HEK293 (cell line): ENCODE results near the gene B3GALT5.

Experiments used
- CTCF ChIA-PET: fragments of 350-600 bp; formaldehyde crosslinking; extraction: SDS; loops from one replicate; lab custom pipeline; 2021; ENCODE audit warnings: antibody characterized with exemption; lab: Yijun Ruan, JAX
- POLR2A ChIA-PET: fragments of 300-600 bp; formaldehyde crosslinking; extraction: SDS; loops from one replicate; lab custom pipeline; 2020; ENCODE audit warnings: antibody characterized with exemption, inconsistent platforms; lab: Yijun Ruan, JAX
- H3K27ac ChIP-seq: fragments of 200-500 bp; sonication (Bioruptor generic); 2 replicates; pipeline ENCODE4 v1.5.1; 2014; ENCODE audit warnings: low read depth, low read length, control low read depth, inconsistent platforms; ENCODE audit errors: extremely low read depth
- H3K36me3 ChIP-seq, 2 experiments: fragments of 200-500 bp in 1 of 2; sonication (Bioruptor generic) in 1 of 2; 1 replicate in 1 of 2; 2 replicates in 1 of 2; pipeline ENCODE4 v1.5.1; 2014 to 2017; ENCODE audit warnings: inconsistent platforms in 2 of 2, low read length in 2 of 2; ENCODE audit not compliant: control insufficient read depth in 2 of 2, insufficient read depth in 1 of 2
- H3K4me1 ChIP-seq: fragments of 200-500 bp; sonication (Bioruptor generic); 2 replicates; pipeline ENCODE4 v1.5.1; 2014; ENCODE audit warnings: mild to moderate bottlenecking, low read length, inconsistent platforms; ENCODE audit not compliant: control insufficient read depth, insufficient read depth
- H3K4me3 ChIP-seq: 2 replicates; pipeline ENCODE4 v1.5.1; 2011; ENCODE audit warnings: low read depth, mild to moderate bottlenecking, control low read depth, low read length, moderate library complexity
- H3K9me3 ChIP-seq: fragments of 200-500 bp; sonication (Bioruptor generic); 2 replicates; pipeline ENCODE4 v1.5.1; 2014; ENCODE audit warnings: low read depth, low read length, inconsistent platforms; ENCODE audit not compliant: control insufficient read depth, insufficient read depth
- GLI2 ChIP-seq: fragments of 450-650 bp; formaldehyde crosslinking; IDR thresholded peaks from 2 replicates; pipeline ENCODE4; 2017; ENCODE audit warnings: missing biosample characterization, missing genetic modification characterization, low read depth, borderline replicate concordance
- KLF8 ChIP-seq: fragments of 450-650 bp; formaldehyde crosslinking; IDR thresholded peaks from 2 replicates; pipeline ENCODE4 v1.5.1; 2016; ENCODE audit warnings: missing biosample characterization, missing genetic modification characterization
- ZFP41 ChIP-seq: fragments of 450-650 bp; formaldehyde crosslinking; IDR thresholded peaks from 2 replicates; pipeline ENCODE4 v1.5.1; 2016; ENCODE audit warnings: missing biosample characterization, missing genetic modification characterization, borderline replicate concordance
- ZFP69B ChIP-seq: fragments of 450-650 bp; formaldehyde crosslinking; IDR thresholded peaks from 2 replicates; pipeline ENCODE4 v1.5.1; 2016; ENCODE audit warnings: missing biosample characterization, missing genetic modification characterization
- ZNF114 ChIP-seq: fragments of 450-650 bp; formaldehyde crosslinking; IDR thresholded peaks from 2 replicates; pipeline ENCODE4 v1.5.0; 2017; ENCODE audit warnings: missing biosample characterization, missing genetic modification characterization
- ZNF146 ChIP-seq: fragments of 450-650 bp; formaldehyde crosslinking; IDR thresholded peaks from 2 replicates; pipeline ENCODE4 v1.5.1; 2016; ENCODE audit warnings: missing biosample characterization, missing genetic modification characterization
- ZNF169 ChIP-seq: fragments of 450-650 bp; formaldehyde crosslinking; IDR thresholded peaks from 2 replicates; pipeline ENCODE4 v1.5.1; 2016; ENCODE audit warnings: missing biosample characterization, missing genetic modification characterization
- ZNF426 ChIP-seq: fragments of 450-650 bp; formaldehyde crosslinking; IDR thresholded peaks from 2 replicates; pipeline ENCODE4 v1.5.1; 2017; ENCODE audit warnings: missing biosample characterization, missing genetic modification characterization, mild to moderate bottlenecking, inconsistent platforms, moderate library complexity
- ZNF529 ChIP-seq: fragments of 450-650 bp; formaldehyde crosslinking; IDR thresholded peaks from 2 replicates; pipeline ENCODE4 v1.5.1; 2017; ENCODE audit warnings: missing genetic modification characterization, missing biosample characterization; ENCODE audit not compliant: insufficient replicate concordance
- ZNF555 ChIP-seq: fragments of 450-650 bp; formaldehyde crosslinking; conservative IDR thresholded peaks from 2 replicates; pipeline ENCODE4 v1.5.1; 2017; ENCODE audit warnings: missing biosample characterization, mild to moderate bottlenecking, missing genetic modification characterization, inconsistent platforms
- ZNF571 ChIP-seq: fragments of 450-650 bp; formaldehyde crosslinking; IDR thresholded peaks from 2 replicates; pipeline ENCODE4 v1.5.0; 2017; ENCODE audit warnings: missing biosample characterization, missing genetic modification characterization
- ZXDB ChIP-seq: fragments of 450-650 bp; formaldehyde crosslinking; IDR thresholded peaks from 2 replicates; pipeline ENCODE4 v1.5.1; 2016; ENCODE audit warnings: missing biosample characterization, missing genetic modification characterization
- TF ChIP-seq, protein P1 (sequence below): fragments of 450-650 bp; formaldehyde crosslinking; IDR thresholded peaks from 2 replicates; pipeline ENCODE4 v1.5.1; 2016; ENCODE audit warnings: missing biosample characterization, missing genetic modification characterization, borderline replicate concordance
- TF ChIP-seq, protein P2 (sequence below): fragments of 450-650 bp; formaldehyde crosslinking; IDR thresholded peaks from 2 replicates; pipeline ENCODE4 v1.5.1; 2016; ENCODE audit warnings: missing biosample characterization, missing genetic modification characterization
- TF ChIP-seq, protein P3 (sequence below): fragments of 450-650 bp; formaldehyde crosslinking; IDR thresholded peaks from 2 replicates; pipeline ENCODE4 v1.5.1; 2016; ENCODE audit warnings: missing biosample characterization, missing genetic modification characterization
- TF ChIP-seq, protein P4 (sequence below): fragments of 450-650 bp; formaldehyde crosslinking; IDR thresholded peaks from 2 replicates; pipeline ENCODE4 v1.5.1; 2016; ENCODE audit warnings: missing biosample characterization, missing genetic modification characterization
- TF ChIP-seq, protein P5 (sequence below): fragments of 450-650 bp; formaldehyde crosslinking; IDR thresholded peaks from 2 replicates; pipeline ENCODE4 v1.5.1; 2017; ENCODE audit warnings: missing biosample characterization, missing genetic modification characterization

Gene B3GALT5

DNA sequence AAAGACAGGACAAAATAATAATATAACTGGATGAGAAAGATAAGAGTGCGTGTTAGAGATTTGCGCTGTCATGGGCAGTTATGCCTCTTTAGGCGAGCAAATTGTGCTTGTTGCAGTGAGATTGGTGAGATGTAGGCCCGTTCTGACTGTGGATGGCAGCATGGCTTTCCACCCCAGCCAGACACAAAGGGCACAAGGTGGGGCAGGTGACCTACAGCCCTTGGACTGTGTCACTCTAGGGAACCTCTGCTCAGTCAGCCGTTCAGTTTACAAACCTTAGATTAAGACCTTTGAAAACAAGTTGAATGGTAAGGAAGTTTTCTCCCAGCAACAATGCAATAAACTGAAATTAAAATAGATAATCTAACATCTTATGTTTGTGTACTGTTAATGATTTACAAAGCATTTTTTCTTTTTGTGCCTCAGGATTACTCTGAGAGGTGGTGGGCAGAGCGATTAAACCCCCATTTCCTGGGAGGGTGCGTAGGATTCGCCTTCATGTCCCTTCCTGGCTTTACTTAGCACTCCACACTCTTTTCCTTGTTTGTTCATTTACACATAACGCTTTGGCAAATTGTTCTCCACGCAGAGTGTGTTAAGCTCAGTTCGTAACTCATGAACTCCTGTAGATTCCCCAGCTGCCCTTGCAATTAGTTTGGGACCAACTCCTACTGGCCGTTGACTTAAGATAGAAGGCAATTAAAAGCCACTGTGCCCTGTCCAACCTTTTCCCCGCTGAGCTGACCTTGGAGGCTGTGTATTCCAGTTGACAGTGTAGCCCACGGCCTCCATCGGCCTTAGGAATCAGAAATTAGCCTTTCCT lies 74.1 kb downstream of the B3GALT5 start (continued):
- no peak for TF ChIP-seq ZNF555 (tag by site-specific recombination)
- TF ChIP-seq, protein P1, sequence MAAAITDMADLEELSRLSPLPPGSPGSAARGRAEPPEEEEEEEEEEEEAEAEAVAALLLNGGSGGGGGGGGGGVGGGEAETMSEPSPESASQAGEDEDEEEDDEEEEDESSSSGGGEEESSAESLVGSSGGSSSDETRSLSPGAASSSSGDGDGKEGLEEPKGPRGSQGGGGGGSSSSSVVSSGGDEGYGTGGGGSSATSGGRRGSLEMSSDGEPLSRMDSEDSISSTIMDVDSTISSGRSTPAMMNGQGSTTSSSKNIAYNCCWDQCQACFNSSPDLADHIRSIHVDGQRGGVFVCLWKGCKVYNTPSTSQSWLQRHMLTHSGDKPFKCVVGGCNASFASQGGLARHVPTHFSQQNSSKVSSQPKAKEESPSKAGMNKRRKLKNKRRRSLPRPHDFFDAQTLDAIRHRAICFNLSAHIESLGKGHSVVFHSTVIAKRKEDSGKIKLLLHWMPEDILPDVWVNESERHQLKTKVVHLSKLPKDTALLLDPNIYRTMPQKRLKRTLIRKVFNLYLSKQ (tag by site-specific recombination), result no peak
- TF ChIP-seq, protein P2, sequence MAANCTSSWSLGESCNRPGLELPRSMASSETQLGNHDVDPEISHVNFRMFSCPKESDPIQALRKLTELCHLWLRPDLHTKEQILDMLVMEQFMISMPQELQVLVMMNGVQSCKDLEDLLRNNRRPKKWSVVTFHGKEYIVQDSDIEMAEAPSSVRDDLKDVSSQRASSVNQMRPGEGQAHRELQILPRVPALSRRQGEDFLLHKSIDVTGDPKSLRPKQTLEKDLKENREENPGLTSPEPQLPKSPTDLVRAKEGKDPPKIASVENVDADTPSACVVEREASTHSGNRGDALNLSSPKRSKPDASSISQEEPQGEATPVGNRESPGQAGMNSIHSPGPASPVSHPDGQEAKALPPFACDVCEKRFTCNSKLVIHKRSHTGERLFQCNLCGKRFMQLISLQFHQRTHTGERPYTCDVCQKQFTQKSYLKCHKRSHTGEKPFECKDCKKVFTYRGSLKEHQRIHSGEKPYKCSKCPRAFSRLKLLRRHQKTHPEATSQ (tag by site-specific recombination), result no peak

DNA sequence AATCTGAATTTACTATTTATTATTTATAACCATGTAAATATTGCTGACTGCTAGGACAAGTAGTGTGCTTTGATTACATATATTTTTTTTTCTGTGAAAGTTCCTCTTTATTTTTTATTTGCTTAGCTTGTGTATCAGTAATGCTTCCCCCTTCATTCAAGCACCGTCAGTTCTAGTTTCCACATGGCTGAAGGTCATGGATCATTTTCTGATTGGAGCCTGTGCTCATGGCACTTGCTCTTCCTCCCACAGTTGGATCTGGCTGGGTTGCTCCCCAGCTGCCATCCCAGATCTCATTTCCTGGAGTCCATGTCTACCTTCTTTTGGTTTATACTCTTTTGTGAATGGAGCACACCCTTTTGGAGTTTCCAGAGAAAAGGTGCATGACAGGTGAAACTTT lies 75.3 kb downstream of the B3GALT5 start:
- CTCF ChIA-PET, result no interaction called here
- POLR2A ChIA-PET, result no interaction called here
- H3K27ac ChIP-seq, result no peak overlapping the region

More for the DNA sequence above, 75.3 kb downstream of the B3GALT5 start:
- Histone ChIP-seq H3K4me3 (no peak overlapping the region), H3K36me3 (no peaks in the 10 kb centered on the region), H3K4me1 (no peaks in the 10 kb centered on the region), H3K9me3 (no peaks in the 10 kb centered on the region; the same call in 1 of the 2 replicates)
- TF ChIP-seq ZNF169 (no peak), ZFP41 (tag by site-specific recombination) (no peak), ZNF529 (tag by site-specific recombination) (no peak), ZXDB (tag by site-specific recombination) (no peak), ZFP69B (tag by site-specific recombination) (no peak), GLI2 (tag by site-specific recombination) (no peak), ZNF571 (tag by site-specific recombination) (no peak), ZNF426 (tag by site-specific recombination) (no peak), ZNF114 (tag by site-specific recombination) (no peak), ZNF146 (no peak), KLF8 (tag by site-specific recombination) (no peak)
- TF ChIP-seq, protein P3, sequence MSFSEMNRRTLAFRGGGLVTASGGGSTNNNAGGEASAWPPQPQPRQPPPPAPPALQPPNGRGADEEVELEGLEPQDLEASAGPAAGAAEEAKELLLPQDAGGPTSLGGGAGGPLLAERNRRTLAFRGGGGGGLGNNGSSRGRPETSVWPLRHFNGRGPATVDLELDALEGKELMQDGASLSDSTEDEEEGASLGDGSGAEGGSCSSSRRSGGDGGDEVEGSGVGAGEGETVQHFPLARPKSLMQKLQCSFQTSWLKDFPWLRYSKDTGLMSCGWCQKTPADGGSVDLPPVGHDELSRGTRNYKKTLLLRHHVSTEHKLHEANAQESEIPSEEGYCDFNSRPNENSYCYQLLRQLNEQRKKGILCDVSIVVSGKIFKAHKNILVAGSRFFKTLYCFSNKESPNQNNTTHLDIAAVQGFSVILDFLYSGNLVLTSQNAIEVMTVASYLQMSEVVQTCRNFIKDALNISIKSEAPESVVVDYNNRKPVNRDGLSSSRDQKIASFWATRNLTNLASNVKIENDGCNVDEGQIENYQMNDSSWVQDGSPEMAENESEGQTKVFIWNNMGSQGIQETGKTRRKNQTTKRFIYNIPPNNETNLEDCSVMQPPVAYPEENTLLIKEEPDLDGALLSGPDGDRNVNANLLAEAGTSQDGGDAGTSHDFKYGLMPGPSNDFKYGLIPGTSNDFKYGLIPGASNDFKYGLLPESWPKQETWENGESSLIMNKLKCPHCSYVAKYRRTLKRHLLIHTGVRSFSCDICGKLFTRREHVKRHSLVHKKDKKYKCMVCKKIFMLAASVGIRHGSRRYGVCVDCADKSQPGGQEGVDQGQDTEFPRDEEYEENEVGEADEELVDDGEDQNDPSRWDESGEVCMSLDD (tag by site-specific recombination), result no peak
- TF ChIP-seq, protein P4, sequence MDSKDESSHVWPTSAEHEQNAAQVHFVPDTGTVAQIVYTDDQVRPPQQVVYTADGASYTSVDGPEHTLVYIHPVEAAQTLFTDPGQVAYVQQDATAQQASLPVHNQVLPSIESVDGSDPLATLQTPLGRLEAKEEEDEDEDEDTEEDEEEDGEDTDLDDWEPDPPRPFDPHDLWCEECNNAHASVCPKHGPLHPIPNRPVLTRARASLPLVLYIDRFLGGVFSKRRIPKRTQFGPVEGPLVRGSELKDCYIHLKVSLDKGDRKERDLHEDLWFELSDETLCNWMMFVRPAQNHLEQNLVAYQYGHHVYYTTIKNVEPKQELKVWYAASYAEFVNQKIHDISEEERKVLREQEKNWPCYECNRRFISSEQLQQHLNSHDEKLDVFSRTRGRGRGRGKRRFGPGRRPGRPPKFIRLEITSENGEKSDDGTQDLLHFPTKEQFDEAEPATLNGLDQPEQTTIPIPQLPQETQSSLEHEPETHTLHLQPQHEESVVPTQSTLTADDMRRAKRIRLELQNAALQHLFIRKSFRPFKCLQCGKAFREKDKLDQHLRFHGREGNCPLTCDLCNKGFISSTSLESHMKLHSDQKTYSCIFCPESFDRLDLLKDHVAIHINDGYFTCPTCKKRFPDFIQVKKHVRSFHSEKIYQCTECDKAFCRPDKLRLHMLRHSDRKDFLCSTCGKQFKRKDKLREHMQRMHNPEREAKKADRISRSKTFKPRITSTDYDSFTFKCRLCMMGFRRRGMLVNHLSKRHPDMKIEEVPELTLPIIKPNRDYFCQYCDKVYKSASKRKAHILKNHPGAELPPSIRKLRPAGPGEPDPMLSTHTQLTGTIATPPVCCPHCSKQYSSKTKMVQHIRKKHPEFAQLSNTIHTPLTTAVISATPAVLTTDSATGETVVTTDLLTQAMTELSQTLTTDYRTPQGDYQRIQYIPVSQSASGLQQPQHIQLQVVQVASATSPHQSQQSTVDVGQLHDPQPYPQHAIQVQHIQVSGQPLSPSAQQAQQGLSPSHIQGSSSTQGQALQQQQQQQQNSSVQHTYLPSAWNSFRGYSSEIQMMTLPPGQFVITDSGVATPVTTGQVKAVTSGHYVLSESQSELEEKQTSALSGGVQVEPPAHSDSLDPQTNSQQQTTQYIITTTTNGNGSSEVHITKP (tag by site-specific recombination), result no peak
- TF ChIP-seq, protein P5, sequence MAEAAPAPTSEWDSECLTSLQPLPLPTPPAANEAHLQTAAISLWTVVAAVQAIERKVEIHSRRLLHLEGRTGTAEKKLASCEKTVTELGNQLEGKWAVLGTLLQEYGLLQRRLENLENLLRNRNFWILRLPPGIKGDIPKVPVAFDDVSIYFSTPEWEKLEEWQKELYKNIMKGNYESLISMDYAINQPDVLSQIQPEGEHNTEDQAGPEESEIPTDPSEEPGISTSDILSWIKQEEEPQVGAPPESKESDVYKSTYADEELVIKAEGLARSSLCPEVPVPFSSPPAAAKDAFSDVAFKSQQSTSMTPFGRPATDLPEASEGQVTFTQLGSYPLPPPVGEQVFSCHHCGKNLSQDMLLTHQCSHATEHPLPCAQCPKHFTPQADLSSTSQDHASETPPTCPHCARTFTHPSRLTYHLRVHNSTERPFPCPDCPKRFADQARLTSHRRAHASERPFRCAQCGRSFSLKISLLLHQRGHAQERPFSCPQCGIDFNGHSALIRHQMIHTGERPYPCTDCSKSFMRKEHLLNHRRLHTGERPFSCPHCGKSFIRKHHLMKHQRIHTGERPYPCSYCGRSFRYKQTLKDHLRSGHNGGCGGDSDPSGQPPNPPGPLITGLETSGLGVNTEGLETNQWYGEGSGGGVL (tag by site-specific recombination), result no peak
